HG02852 (cell line): ENCODE data around the gene RHEBL1.

Source experiments
- ATAC-seq: cut with Tn5 transposase; IDR thresholded peaks from one replicate; pipeline ENCODE4 v1.9.1; 2021; ENCODE audit warnings: mild to moderate bottlenecking, moderate library complexity; ENCODE audit not compliant: unreplicated experiment

Gene RHEBL1

GRCh38 chr12:49055092-49055491 lies 14.7 kb downstream of the RHEBL1 start:
- no peak for ATAC-seq

DNA sequence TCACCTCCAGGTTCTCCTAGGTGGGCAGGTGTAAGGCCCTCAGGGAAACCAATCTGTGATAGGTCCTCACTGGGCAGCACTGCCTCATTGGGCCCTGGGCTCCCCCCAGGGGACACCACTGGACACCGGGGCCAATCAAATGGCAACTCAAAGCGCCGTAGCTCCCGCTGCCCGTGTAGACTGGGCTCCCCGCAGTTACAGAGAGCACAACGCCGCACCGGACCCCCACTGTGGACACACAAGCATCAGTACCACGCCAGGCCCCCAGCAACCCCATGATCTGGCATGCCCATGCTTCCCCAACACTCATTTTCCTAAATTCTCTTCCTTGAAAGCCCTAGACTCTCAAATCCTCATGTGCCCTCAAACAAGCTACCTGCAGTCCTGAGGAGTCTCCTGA lies 15.3 kb downstream of the RHEBL1 start:
- no peak for ATAC-seq

- no peak for ATAC-seq
Measured at GRCh38 chr12:49054096-49054495, 15.7 kb downstream of the RHEBL1 start.

DNA sequence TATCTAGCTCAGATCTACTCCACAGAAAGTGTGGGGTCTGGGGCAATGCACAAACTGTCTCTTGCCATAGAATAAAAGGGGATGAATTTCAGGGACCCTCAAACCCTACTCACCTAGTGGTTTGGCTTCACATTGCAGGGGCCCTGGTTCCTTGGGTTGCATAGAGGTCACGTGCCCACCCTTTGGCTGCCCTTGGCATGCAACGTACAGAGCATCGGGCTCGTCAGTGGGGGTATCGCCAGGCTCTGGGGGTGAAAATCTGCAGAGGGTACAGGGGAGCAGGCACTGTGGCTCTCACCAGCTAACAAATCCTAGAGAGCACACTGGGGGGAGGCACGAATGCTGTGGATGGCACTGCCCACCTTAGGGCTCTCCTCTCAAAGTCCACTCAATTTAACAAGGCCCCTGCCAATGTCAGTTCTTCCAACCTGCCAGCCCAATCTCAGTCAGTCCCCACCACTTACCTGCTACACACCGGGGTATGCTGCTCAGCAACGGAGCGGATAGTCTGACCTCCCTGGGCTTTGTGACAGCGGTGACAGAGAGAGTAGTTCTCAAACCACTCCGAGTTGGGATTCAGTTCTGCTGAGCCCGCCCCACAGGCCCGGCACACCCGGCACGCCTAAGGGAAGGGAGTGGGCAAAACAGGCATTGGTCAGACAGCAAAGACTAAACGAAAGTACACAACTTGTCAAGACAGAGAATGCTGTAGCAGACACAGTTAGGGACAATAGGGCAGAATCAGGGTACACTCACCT lies 17.1 kb downstream of the RHEBL1 start:
- ATAC-seq = no peak

- no peak for ATAC-seq
Measured at GRCh38 chr12:49051777-49052438, 17.9 kb downstream of the RHEBL1 start.

GRCh38 chr12:49051373-49051764 lies 18.4 kb downstream of the RHEBL1 start:
- ATAC-seq = no peak

GRCh38 chr12:49050507-49051372 lies 19.0 kb downstream of the RHEBL1 start:
- no peak for ATAC-seq

DNA sequence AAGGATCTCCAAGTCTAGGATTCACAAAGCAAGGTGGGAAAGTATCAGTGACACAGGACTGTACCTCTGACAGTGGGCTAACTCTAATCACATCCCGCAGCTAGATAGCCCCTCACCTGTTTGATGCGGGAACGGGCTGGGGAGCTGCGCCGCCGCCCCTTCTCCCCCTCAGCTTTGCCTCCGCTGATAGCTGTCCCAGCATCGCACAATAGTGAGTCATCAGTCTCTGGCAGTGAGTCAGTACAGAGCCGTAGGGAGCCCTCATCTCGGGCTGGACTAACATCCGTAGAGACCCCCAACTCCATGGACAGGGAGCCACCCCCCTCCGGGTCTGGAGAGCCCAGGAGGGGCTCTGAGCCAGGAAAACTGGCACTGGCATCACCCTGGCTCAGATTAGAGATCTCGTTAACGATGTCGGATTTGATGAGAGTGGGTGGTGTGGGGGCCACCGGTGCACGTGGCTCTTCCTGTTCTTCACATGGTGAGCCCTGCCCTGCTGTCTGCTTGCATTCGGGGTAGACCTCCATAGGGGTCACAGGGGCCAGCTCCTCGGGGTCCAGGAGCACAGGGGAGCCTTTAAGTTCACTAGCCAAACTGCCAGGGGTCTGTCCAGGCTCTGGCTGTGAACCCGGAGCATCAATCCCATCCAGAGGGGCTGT lies 20.1 kb downstream of the RHEBL1 start:
- no peak for ATAC-seq

- no peak for ATAC-seq
Measured at GRCh38 chr12:49048953-49049352, 20.8 kb downstream of the RHEBL1 start.

- no peak for ATAC-seq
Measured at GRCh38 chr12:49046129-49046895, 23.5 kb downstream of the RHEBL1 start.

- ATAC-seq = no peak
Measured at GRCh38 chr12:49044660-49045059, 25.1 kb downstream of the RHEBL1 start.

DNA sequence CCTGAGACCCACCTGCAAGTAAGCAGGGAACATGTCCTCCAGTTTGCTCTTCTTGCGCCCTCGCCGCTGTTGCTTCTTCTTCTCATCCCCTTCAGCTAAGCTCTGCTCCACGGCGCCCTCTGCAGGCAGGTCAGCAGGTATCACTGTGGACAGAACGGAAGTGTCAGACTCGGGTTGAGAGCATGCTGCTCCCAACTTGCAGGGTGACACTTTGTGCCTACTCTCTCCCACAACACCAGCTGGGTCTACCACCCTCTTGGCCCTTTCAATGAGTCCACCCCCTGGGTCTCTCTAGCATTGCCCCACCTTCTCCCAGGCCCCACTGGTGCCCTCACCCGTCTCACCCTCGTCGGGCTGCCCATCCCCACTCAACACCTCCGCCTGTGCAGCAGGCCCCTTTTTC lies 25.9 kb downstream of the RHEBL1 start:
- no peak for ATAC-seq

DNA sequence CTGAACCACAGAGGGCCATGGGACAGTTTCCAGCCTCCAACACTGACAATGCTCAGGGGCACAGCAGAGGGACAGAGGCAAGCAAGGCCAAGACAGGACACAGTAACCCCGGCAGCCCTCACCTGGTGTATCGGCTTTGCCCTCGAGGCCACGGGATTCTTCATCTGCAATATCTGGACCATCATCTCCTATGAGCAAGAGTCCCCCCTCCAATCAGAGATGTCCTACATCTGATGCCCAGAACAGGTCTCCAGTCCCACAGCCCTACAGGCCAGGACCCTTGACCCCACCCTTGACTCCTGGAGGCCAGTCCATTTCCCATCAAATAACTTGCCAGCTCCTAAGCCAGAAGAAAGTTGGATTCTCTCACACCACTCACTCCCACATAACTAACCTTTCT lies 26.5 kb downstream of the RHEBL1 start:
- ATAC-seq = no peak

DNA sequence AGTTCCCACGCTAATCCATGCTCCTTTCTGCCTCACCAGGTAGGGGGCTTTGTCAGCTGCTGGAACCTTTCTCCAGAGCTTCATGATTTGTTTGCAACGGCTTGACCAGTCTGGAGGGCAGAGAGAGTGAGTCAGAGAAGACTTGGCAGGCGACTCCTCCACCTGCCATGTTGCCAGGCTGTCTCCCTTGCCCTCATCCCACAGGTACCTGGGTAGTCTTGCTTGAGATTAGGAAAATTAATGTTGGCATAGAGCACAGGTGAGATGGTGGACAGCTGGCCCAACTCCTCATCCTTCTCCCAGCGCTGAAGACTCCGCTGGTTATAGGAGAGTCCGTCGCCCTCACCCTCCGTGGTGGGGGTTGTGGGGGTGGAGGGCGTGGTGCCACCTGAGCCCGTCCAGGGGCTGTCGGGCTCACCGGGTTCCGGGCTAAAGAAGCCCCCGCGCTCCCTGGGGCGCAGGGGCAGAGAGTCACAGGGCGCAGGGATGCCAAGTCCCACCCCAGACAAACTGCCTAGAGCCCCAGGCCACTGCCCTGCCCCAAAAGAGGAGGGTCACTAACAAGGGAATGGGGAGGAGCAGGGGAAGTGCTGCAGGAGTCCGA lies 27.8 kb downstream of the RHEBL1 start:
- no peak for ATAC-seq

- no peak for ATAC-seq
Measured at GRCh38 chr12:49041036-49041880, 28.5 kb downstream of the RHEBL1 start.

DNA sequence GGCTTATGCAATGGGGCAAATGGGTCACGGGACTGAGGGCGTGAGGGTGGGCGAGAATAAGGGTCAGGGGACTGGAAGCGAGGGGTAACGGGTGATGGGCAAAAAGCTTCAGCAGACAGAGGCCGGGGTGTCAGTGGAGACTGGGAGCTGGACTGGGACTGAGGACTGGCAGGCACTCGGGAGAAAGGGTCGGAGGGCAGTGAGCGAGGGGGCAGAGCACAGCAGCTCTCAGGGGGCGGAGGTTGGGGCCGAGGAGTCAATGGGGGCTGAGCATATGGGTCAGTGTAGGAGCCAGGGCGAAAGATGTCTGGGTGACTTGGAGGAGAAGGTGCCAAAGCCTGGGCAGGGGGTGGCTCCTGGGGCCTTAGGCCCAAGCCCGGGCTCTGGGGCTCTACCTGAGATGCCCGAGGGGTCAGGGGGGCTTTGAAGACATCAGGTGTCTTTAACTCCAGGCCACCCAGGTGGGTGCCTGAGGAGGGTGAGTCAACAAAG lies 29.4 kb downstream of the RHEBL1 start:
- ATAC-seq = no peak

- ATAC-seq = no peak
Measured at GRCh38 chr12:49039421-49040363, 30.1 kb downstream of the RHEBL1 start.
